GM20000 (cell line): Measurements from ENCODE around the gene ADAMTSL1.

ENCODE experiments used
- DNase-seq: peaks from one replicate; pipeline ENCODE4 v3.0.0; 2012; ENCODE audit warnings: low spot score
- CTCF ChIP-seq: IDR thresholded peaks from 2 replicates; pipeline ENCODE4 v1.5.1; 2012; ENCODE audit warnings: mild to moderate bottlenecking, control low read depth; ENCODE audit errors: extremely low read depth, missing control alignments

Gene ADAMTSL1

GRCh38 chr9:18707489-18708205 lies 233.7 kb downstream of the ADAMTSL1 start:
- no peak for DNase-seq
- no peak for TF ChIP-seq CTCF

- TF ChIP-seq CTCF: no peak
- DNase-seq: no peak
Observed at GRCh38 chr9:18708429-18708828, 234.5 kb downstream of the ADAMTSL1 start.

GRCh38 chr9:18710065-18710464 lies 236.1 kb downstream of the ADAMTSL1 start:
- no peak for TF ChIP-seq CTCF

GRCh38 chr9:18717759-18718158 lies 243.8 kb downstream of the ADAMTSL1 start:
- TF ChIP-seq CTCF: no peak
- DNase-seq: no peak

More at GRCh38 chr9:18710065-18710464, 236.1 kb downstream of the ADAMTSL1 start:
- DNase-seq: no peak

GRCh38 chr9:18718393-18718792 lies 244.4 kb downstream of the ADAMTSL1 start:
- no peak for TF ChIP-seq CTCF
- DNase-seq: no peak

GRCh38 chr9:18718932-18719331 lies 245.0 kb downstream of the ADAMTSL1 start:
- TF ChIP-seq CTCF: no peak
- DNase-seq: no peak

- no peak for DNase-seq
- TF ChIP-seq CTCF: no peak
Observed at GRCh38 chr9:18720691-18721090, 246.7 kb downstream of the ADAMTSL1 start.
